Measurements from ENCODE around the gene VDAC1. TPM values are rescaled to one million over a fixed set of nuclear protein-coding genes. Genes with fewer than 3 reads are reported as not detected.
A peak's percentile ranks its signal among the peaks of the same experiment; 100 is the strongest.
"Not testable (repeated sequence)": the region's sequence is repeated elsewhere in the genome, so short reads cannot be mapped to it uniquely, and the experiment has no call there.

VDAC1 gene
- total RNA-seq, 2 experiments from 2014 or later: 216 to 218 TPM

- peak; percentile 95 for DNase-seq
- ChIA-PET POLR2A (interaction anchor here (0.6 to 2.5 kb wide), 6 partner anchors 10 to 209 kb away, joined by 3 to 14 read pairs (median 4); partner anchors contain the start of genes SKP1 and VDAC1), CTCF (interaction anchor here (1.2 to 2.9 kb wide), 4 partner anchors 11 to 545 kb away, joined by 3 to 24 read pairs (median 8); no protein-coding TSS in a partner anchor)
- H3K9me3 Mint-ChIP-seq: peaks cover 2% of the 10 kb centered on the region
- peak within 1 kb of the TSS; percentile 85 for H3K27ac Mint-ChIP-seq
- H3K27me3 Mint-ChIP-seq: no peaks in the 10 kb centered on the region
- H3K4me1 Mint-ChIP-seq: peaks cover 54% of the 10 kb centered on the region
- H3K4me3 Mint-ChIP-seq: peak within 1 kb of the TSS; percentile 96
- peaks cover 51% of the 10 kb centered on the region for H3K36me3 Mint-ChIP-seq (ENCODE audit: low read depth)
Measured at GRCh38 chr5:133968204-133968980, 36.4 kb downstream of the VDAC1 start, which contains the start of gene C5orf15. C5orf15 (minus strand) TSS chr5:133968625; CDS start chr5:133968584, 41 bp downstream.

- ChIA-PET CTCF (no interaction called here), POLR2A (interaction anchor here (1.6 to 2.0 kb wide), 2 partner anchors 30 to 35 kb away, joined by 4 to 5 read pairs; no protein-coding TSS in a partner anchor)
- Mint-ChIP-seq H3K36me3 (ENCODE audit: low read depth) (peaks cover 52% of the 10 kb centered on the region), H3K4me1 (peaks cover 61% of the 10 kb centered on the region), H3K4me3 (peak overlapping the region; percentile 96), H3K27me3 (no peaks in the 10 kb centered on the region), H3K27ac (peak overlapping the region; percentile 85), H3K9me3 (peaks cover 2% of the 10 kb centered on the region)
- DNase-seq: no peak
Measured at GRCh38 chr5:133967698-133968203, 37.0 kb downstream of the VDAC1 start.

- POLR2A ChIA-PET: interaction anchor here (1.6 to 2.0 kb wide), 2 partner anchors 31 to 36 kb away, joined by 4 to 5 read pairs; no protein-coding TSS in a partner anchor
- H3K9me3 Mint-ChIP-seq: peaks cover 2% of the 10 kb centered on the region
- H3K27ac Mint-ChIP-seq: no peak overlapping the region
- no peaks in the 10 kb centered on the region for H3K27me3 Mint-ChIP-seq
- peak overlapping the region; percentile 96 for H3K4me3 Mint-ChIP-seq
- H3K36me3 Mint-ChIP-seq (ENCODE audit: low read depth): peaks cover 53% of the 10 kb centered on the region
- CTCF ChIA-PET: interaction anchor here (1.0 kb wide), 1 partner anchor 12 kb away, joined by 3 read pairs; no protein-coding TSS in a partner anchor
- H3K4me1 Mint-ChIP-seq: peaks cover 67% of the 10 kb centered on the region
- DNase-seq: no peak
Measured at GRCh38 chr5:133967124-133967523, 37.7 kb downstream of the VDAC1 start.

- CTCF ChIA-PET: interaction anchor here (0.8 to 1.0 kb wide), 2 partner anchors 13 to 73 kb away, joined by 3 read pairs; no protein-coding TSS in a partner anchor
Measured at GRCh38 chr5:133966090-133966489, 38.7 kb downstream of the VDAC1 start.

GRCh38 chr5:133963493-133964128, 41.2 kb downstream of the VDAC1 start:
- POLR2A ChIA-PET: interaction anchor here (1.2 to 1.4 kb wide), 3 partner anchors 9 to 41 kb away, joined by 3 to 7 read pairs (median 4); no protein-coding TSS in a partner anchor
- CTCF ChIA-PET: interaction anchor here (0.9 to 1.9 kb wide), 3 partner anchors 15 to 219 kb away, joined by 4 to 5 read pairs (median 4); no protein-coding TSS in a partner anchor
- H3K4me3 Mint-ChIP-seq: no peak overlapping the region
- peaks cover 71% of the 10 kb centered on the region for H3K4me1 Mint-ChIP-seq
- H3K27ac Mint-ChIP-seq: peak overlapping the region; percentile 65
- DNase-seq: no peak
- no peaks in the 10 kb centered on the region for H3K27me3 Mint-ChIP-seq
- H3K9me3 Mint-ChIP-seq: peaks cover 2% of the 10 kb centered on the region
- peaks cover 50% of the 10 kb centered on the region for H3K36me3 Mint-ChIP-seq (ENCODE audit: low read depth)

More at GRCh38 chr5:133966090-133966489, 38.7 kb downstream of the VDAC1 start:
- no peak overlapping the region for H3K27ac Mint-ChIP-seq
- DNase-seq: no peak
- no peak overlapping the region for H3K4me3 Mint-ChIP-seq
- H3K27me3 Mint-ChIP-seq: no peaks in the 10 kb centered on the region
- peaks cover 67% of the 10 kb centered on the region for H3K4me1 Mint-ChIP-seq
- peaks cover 46% of the 10 kb centered on the region for H3K36me3 Mint-ChIP-seq (ENCODE audit: low read depth)
- POLR2A ChIA-PET: interaction anchor here (2.0 kb wide), 1 partner anchor 32 kb away, joined by 4 read pairs; no protein-coding TSS in a partner anchor
- peaks cover 2% of the 10 kb centered on the region for H3K9me3 Mint-ChIP-seq

GRCh38 chr5:133962801-133963476, 41.8 kb downstream of the VDAC1 start:
- no peak for DNase-seq
- no peaks in the 10 kb centered on the region for H3K27me3 Mint-ChIP-seq
- H3K27ac Mint-ChIP-seq: peak overlapping the region; percentile 65
- CTCF ChIA-PET: interaction anchor here (0.9 to 1.9 kb wide), 4 partner anchors 16 to 219 kb away, joined by 4 to 5 read pairs (median 4); no protein-coding TSS in a partner anchor
- H3K9me3 Mint-ChIP-seq: peaks cover 2% of the 10 kb centered on the region
- peaks cover 45% of the 10 kb centered on the region for H3K36me3 Mint-ChIP-seq (ENCODE audit: low read depth)
- H3K4me1 Mint-ChIP-seq: peaks cover 65% of the 10 kb centered on the region
- H3K4me3 Mint-ChIP-seq: no peak overlapping the region
- POLR2A ChIA-PET: interaction anchor here (1.2 to 1.4 kb wide), 3 partner anchors 10 to 42 kb away, joined by 3 to 7 read pairs (median 4); no protein-coding TSS in a partner anchor

- Mint-ChIP-seq H3K9me3 (peaks cover 2% of the 10 kb centered on the region), H3K27me3 (no peaks in the 10 kb centered on the region), H3K36me3 (ENCODE audit: low read depth) (peaks cover 52% of the 10 kb centered on the region), H3K4me3 (no peak overlapping the region), H3K27ac (peak overlapping the region; percentile 65), H3K4me1 (peaks cover 64% of the 10 kb centered on the region)
- no peak for DNase-seq
- ChIA-PET CTCF (interaction anchor here (0.8 to 1.9 kb wide), 3 partner anchors 16 to 93 kb away, joined by 3 to 5 read pairs (median 5); no protein-coding TSS in a partner anchor), POLR2A (interaction anchor here (0.8 to 1.2 kb wide), 2 partner anchors 43 to 150 kb away, joined by 3 read pairs; no protein-coding TSS in a partner anchor)
Measured at GRCh38 chr5:133962131-133962530, 42.6 kb downstream of the VDAC1 start.

- Mint-ChIP-seq H3K27me3 (no peaks in the 10 kb centered on the region), H3K27ac (peak overlapping the region; percentile 68), H3K36me3 (ENCODE audit: low read depth) (peaks cover 52% of the 10 kb centered on the region), H3K4me3 (peak overlapping the region; percentile 22), H3K9me3 (no peaks in the 10 kb centered on the region), H3K4me1 (peaks cover 46% of the 10 kb centered on the region)
- POLR2A ChIA-PET: no interaction called here
- DNase-seq: no peak
- CTCF ChIA-PET: no interaction called here
Measured at GRCh38 chr5:133959643-133960042, 45.1 kb downstream of the VDAC1 start.

GRCh38 chr5:133957591-133957990, 47.2 kb downstream of the VDAC1 start:
- no peak for DNase-seq
- H3K27ac Mint-ChIP-seq: peak overlapping the region; percentile 56
- ChIA-PET CTCF (interaction anchor here (0.9 to 1.3 kb wide), 3 partner anchors 12 to 88 kb away, joined by 3 to 5 read pairs (median 3); no protein-coding TSS in a partner anchor), POLR2A (interaction anchor here (1.1 kb wide), 1 partner anchor 11 kb away, joined by 4 read pairs; the partner anchor contains the start of gene C5orf15)
- H3K4me1 Mint-ChIP-seq: peaks cover 27% of the 10 kb centered on the region
- no peaks in the 10 kb centered on the region for H3K9me3 Mint-ChIP-seq
- H3K36me3 Mint-ChIP-seq (ENCODE audit: low read depth): peaks cover 35% of the 10 kb centered on the region
- H3K4me3 Mint-ChIP-seq: no peak overlapping the region
- no peaks in the 10 kb centered on the region for H3K27me3 Mint-ChIP-seq

- CTCF ChIA-PET: interaction anchor here (0.9 to 1.3 kb wide), 3 partner anchors 12 to 87 kb away, joined by 3 to 5 read pairs (median 3); no protein-coding TSS in a partner anchor
- H3K36me3 Mint-ChIP-seq (ENCODE audit: low read depth): peaks cover 30% of the 10 kb centered on the region
- POLR2A ChIA-PET: no interaction called here
- no peaks in the 10 kb centered on the region for H3K27me3 Mint-ChIP-seq
- no peak overlapping the region for H3K27ac Mint-ChIP-seq
- peaks cover 22% of the 10 kb centered on the region for H3K4me1 Mint-ChIP-seq
- no peak for DNase-seq
- H3K9me3 Mint-ChIP-seq: no peaks in the 10 kb centered on the region
- H3K4me3 Mint-ChIP-seq: no peak overlapping the region
Measured at GRCh38 chr5:133957080-133957479, 47.7 kb downstream of the VDAC1 start.

GRCh38 chr5:133956196-133956595, 48.6 kb downstream of the VDAC1 start:
- CTCF ChIA-PET, H3K27ac Mint-ChIP-seq, H3K9me3 Mint-ChIP-seq, H3K4me3 Mint-ChIP-seq, DNase-seq, POLR2A ChIA-PET, H3K27me3 Mint-ChIP-seq: not testable (repeated sequence)
- peaks cover 22% of the 10 kb centered on the region for H3K4me1 Mint-ChIP-seq
- H3K36me3 Mint-ChIP-seq (ENCODE audit: low read depth): peaks cover 30% of the 10 kb centered on the region

All from activated CD4-positive, alpha-beta memory T cell treated with anti-CD3 and anti-CD28 coated beads, Interleukin-2, amount 10 ng/mL, durations not matched to agents 7 days and 5 days (primary cell).